Liver (tissue), 3 donors: ENCODE results near the gene REEP1.

ENCODE experiments used
- GABPA ChIP-seq, 2 donors: IDR thresholded peaks in 1 of 2; conservative IDR thresholded peaks in 1 of 2; 2 replicates each; pipeline ENCODE4 v1.6.1; 2016; ENCODE audit warnings: antibody characterized with exemption in 2 of 2, mild to moderate bottlenecking in 1 of 2, moderate library complexity in 1 of 2
- JUND ChIP-seq, 2 donors: IDR thresholded peaks; 2 replicates each; pipeline ENCODE4 v1.6.1; 2016; ENCODE audit warnings: antibody characterized with exemption in 2 of 2
- REST ChIP-seq: IDR thresholded peaks from 2 replicates; pipeline ENCODE4 v1.6.1; 2016; ENCODE audit warnings: antibody characterized with exemption, mild to moderate bottlenecking
- RXRA ChIP-seq, 2 donors: IDR thresholded peaks; 2 replicates each; pipeline ENCODE4 v1.6.1; 2017 to 2018; ENCODE audit warnings: antibody characterized with exemption in 2 of 2, mild to moderate bottlenecking in 1 of 2
- SP1 ChIP-seq: IDR thresholded peaks from 2 replicates; pipeline ENCODE4 v1.6.1; 2018; ENCODE audit warnings: antibody characterized with exemption, mild to moderate bottlenecking
- TAF1 ChIP-seq: conservative IDR thresholded peaks from 2 replicates; pipeline ENCODE4 v1.6.1; 2016; ENCODE audit warnings: antibody characterized with exemption, mild to moderate bottlenecking
- ZBTB33 ChIP-seq: IDR thresholded peaks from 2 replicates; pipeline ENCODE4 v1.6.1; 2016; ENCODE audit warnings: antibody characterized with exemption
- TF ChIP-seq, protein P1 (sequence below): fragments of 150-350 bp; IDR thresholded peaks from 2 replicates; pipeline ENCODE4 v1.5.1; 2017; ENCODE audit warnings: improper control_type of control experiment, low read depth, low read length; ENCODE audit not compliant: missing input control
- donor health status: healthy.
- donor health status: healthy.

GRCh38 chr2:86239745-86240144 is 97.7 kb downstream of the REEP1 start:
- TF ChIP-seq ZBTB33 (no peak), RXRA (IDR thresholded peaks at IDR 0.05) (no peak), SP1 (no peak), GABPA (IDR thresholded peaks at IDR 0.05 in 1 of 2, conservative IDR thresholded peaks at IDR 0.05 in 1 of 2) (no peak), JUND (IDR thresholded peaks at IDR 0.05) (no peak), TAF1 (no peak), REST (no peak)
- TF ChIP-seq, protein P1, sequence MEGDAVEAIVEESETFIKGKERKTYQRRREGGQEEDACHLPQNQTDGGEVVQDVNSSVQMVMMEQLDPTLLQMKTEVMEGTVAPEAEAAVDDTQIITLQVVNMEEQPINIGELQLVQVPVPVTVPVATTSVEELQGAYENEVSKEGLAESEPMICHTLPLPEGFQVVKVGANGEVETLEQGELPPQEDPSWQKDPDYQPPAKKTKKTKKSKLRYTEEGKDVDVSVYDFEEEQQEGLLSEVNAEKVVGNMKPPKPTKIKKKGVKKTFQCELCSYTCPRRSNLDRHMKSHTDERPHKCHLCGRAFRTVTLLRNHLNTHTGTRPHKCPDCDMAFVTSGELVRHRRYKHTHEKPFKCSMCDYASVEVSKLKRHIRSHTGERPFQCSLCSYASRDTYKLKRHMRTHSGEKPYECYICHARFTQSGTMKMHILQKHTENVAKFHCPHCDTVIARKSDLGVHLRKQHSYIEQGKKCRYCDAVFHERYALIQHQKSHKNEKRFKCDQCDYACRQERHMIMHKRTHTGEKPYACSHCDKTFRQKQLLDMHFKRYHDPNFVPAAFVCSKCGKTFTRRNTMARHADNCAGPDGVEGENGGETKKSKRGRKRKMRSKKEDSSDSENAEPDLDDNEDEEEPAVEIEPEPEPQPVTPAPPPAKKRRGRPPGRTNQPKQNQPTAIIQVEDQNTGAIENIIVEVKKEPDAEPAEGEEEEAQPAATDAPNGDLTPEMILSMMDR: no peak
